Mesothelial cell of epicardium (in vitro differentiated cells): ENCODE data around the gene STX8. TPM values are rescaled to one million over a fixed set of nuclear protein-coding genes. Genes with fewer than 3 reads are reported as not detected.

Source experiments
- DNase-seq, 2 experiments: peaks; one replicate each; pipeline ENCODE4 v3.0.0; 2021; ENCODE audit warnings: low spot score in 2 of 2; ENCODE audit not compliant: unreplicated experiment in 2 of 2
- H3K27ac Mint-ChIP-seq: 2 replicates; pipeline ENCODE4 v1.8.0; 2021; ENCODE audit warnings: mixed read lengths
- H3K27me3 Mint-ChIP-seq: 2 replicates; pipeline ENCODE4 v1.8.0; 2021; ENCODE audit warnings: low read depth, mixed read lengths
- H3K36me3 Mint-ChIP-seq: 2 replicates; pipeline ENCODE4 v1.8.0; 2021; ENCODE audit warnings: mixed read lengths
- H3K4me1 Mint-ChIP-seq: 2 replicates; pipeline ENCODE4 v1.8.0; 2021; ENCODE audit warnings: mixed read lengths
- H3K4me3 Mint-ChIP-seq: 2 replicates; pipeline ENCODE4 v1.8.0; 2021; ENCODE audit warnings: mild to moderate bottlenecking, moderate library complexity, mixed read lengths
- H3K9me3 Mint-ChIP-seq: 2 replicates; pipeline ENCODE4 v1.8.0; 2021; ENCODE audit warnings: mixed read lengths
- CTCF ChIP-seq: fragments of 200-600 bp; sonication (generic); IDR thresholded peaks from one replicate; pipeline ENCODE4 v1.5.0; 2021; ENCODE audit warnings: antibody characterized with exemption; ENCODE audit not compliant: unreplicated experiment
- total RNA-seq: library from RNA; stranded (reverse); gene quantifications from 3 replicates; pipeline ENCODE4 v1.2.1, GENCODE V29; 2021

Gene STX8
- total RNA-seq, 1 donor from 2014 or later = 53.3 TPM

- Mint-ChIP-seq H3K27me3 (no peaks in the 10 kb centered on the region), H3K9me3 (peaks cover 19% of the 10 kb centered on the region), H3K36me3 (peaks cover 12% of the 10 kb centered on the region), H3K4me3 (no peak overlapping the region), H3K27ac (no peak overlapping the region), H3K4me1 (peaks cover 14% of the 10 kb centered on the region)
- no peak for TF ChIP-seq CTCF
- DNase-seq = no peak
Measured at GRCh38 chr17:9215465-9215864, 360.2 kb downstream of the STX8 start.

- Mint-ChIP-seq H3K27ac (no peak overlapping the region), H3K36me3 (peaks cover 12% of the 10 kb centered on the region), H3K4me3 (no peak overlapping the region), H3K27me3 (peaks cover 3% of the 10 kb centered on the region), H3K9me3 (peaks cover 19% of the 10 kb centered on the region), H3K4me1 (peaks cover 14% of the 10 kb centered on the region)
- DNase-seq = no peak
- no peak for TF ChIP-seq CTCF
Measured at GRCh38 chr17:9213303-9213640, 362.3 kb downstream of the STX8 start.

- TF ChIP-seq CTCF = no peak
- no peak for DNase-seq
- Mint-ChIP-seq H3K9me3 (peaks cover 19% of the 10 kb centered on the region), H3K36me3 (peaks cover 12% of the 10 kb centered on the region), H3K4me1 (peaks cover 8% of the 10 kb centered on the region), H3K27ac (no peak overlapping the region), H3K27me3 (peaks cover 3% of the 10 kb centered on the region), H3K4me3 (no peak overlapping the region)
Measured at GRCh38 chr17:9212376-9213302, 363.0 kb downstream of the STX8 start.

- Mint-ChIP-seq H3K9me3 (peaks cover 11% of the 10 kb centered on the region), H3K4me1 (no peaks in the 10 kb centered on the region), H3K4me3 (no peak overlapping the region), H3K27me3 (peaks cover 14% of the 10 kb centered on the region), H3K27ac (no peak overlapping the region), H3K36me3 (peaks cover 8% of the 10 kb centered on the region)
- no peak for DNase-seq
- no peak for TF ChIP-seq CTCF
Measured at GRCh38 chr17:9211133-9211765, 364.4 kb downstream of the STX8 start.

- no peak overlapping the region for H3K4me3 Mint-ChIP-seq
- no peak overlapping the region for H3K27ac Mint-ChIP-seq
- no peak for DNase-seq
- H3K9me3 Mint-ChIP-seq = no peaks in the 10 kb centered on the region
- no peak for TF ChIP-seq CTCF
- no peaks in the 10 kb centered on the region for H3K36me3 Mint-ChIP-seq
- H3K4me1 Mint-ChIP-seq = no peaks in the 10 kb centered on the region
- peaks cover 25% of the 10 kb centered on the region for H3K27me3 Mint-ChIP-seq
Measured at GRCh38 chr17:9209781-9210370, 365.7 kb downstream of the STX8 start.
